Measurements from ENCODE around the gene TAF1A.

The TAF1A gene

GRCh38 chr1:222557148-222557547 is 32.6 kb downstream of the TAF1A start:
- Histone ChIP-seq H3K36me3 (ENCODE audit: insufficient read depth, low read length) (peaks cover 56% of the 10 kb centered on the region), H4K20me1 (ENCODE audit: insufficient read depth, low read length) (no peaks in the 10 kb centered on the region), H3K9ac (ENCODE audit: low read length) (no peak overlapping the region), H3K9me3 (ENCODE audit: low read length) (no peaks in the 10 kb centered on the region), H3K27ac (ENCODE audit: low read depth, low read length, poor library complexity, severe bottlenecking) (no peak overlapping the region), H3K4me2 (ENCODE audit: low read length) (no peak overlapping the region), H3K9me2 (ENCODE audit: low read depth, low read length) (no peaks in the 10 kb centered on the region), H3K4me3 (ENCODE audit: low read depth, low read length, poor library complexity, severe bottlenecking) (no peak overlapping the region), H3F3A (ENCODE audit: insufficient read depth, low read length) (no peaks in the 10 kb centered on the region), H3K4me1 (ENCODE audit: insufficient read depth, low read length, severe bottlenecking) (no peaks in the 10 kb centered on the region), H3K79me2 (ENCODE audit: insufficient read depth, low read length) (no peaks in the 10 kb centered on the region), H2AFZ (ENCODE audit: low read length) (no peak overlapping the region), H3K27me3 (ENCODE audit: insufficient read depth, low read length) (no peaks in the 10 kb centered on the region)
- TF ChIP-seq CTCF (IDR thresholded peaks at IDR 0.05; ENCODE audit: low read length) (no peak), EZH2 (IDR thresholded peaks at IDR 0.05; ENCODE audit: borderline replicate concordance, low read length) (no peak)

- Histone ChIP-seq H3K4me2 (ENCODE audit: low read length) (no peak overlapping the region), H3K27me3 (ENCODE audit: insufficient read depth, low read length) (no peaks in the 10 kb centered on the region), H3K4me1 (ENCODE audit: insufficient read depth, low read length, severe bottlenecking) (no peaks in the 10 kb centered on the region), H3K36me3 (ENCODE audit: insufficient read depth, low read length) (peaks cover 49% of the 10 kb centered on the region), H3K9me3 (ENCODE audit: low read length) (no peaks in the 10 kb centered on the region), H3F3A (ENCODE audit: insufficient read depth, low read length) (no peaks in the 10 kb centered on the region), H3K9ac (ENCODE audit: low read length) (no peak overlapping the region), H4K20me1 (ENCODE audit: insufficient read depth, low read length) (no peaks in the 10 kb centered on the region), H3K79me2 (ENCODE audit: insufficient read depth, low read length) (no peaks in the 10 kb centered on the region), H3K4me3 (ENCODE audit: low read depth, low read length, poor library complexity, severe bottlenecking) (no peak overlapping the region), H3K27ac (ENCODE audit: low read depth, low read length, poor library complexity, severe bottlenecking) (no peak overlapping the region), H3K9me2 (ENCODE audit: low read depth, low read length) (no peaks in the 10 kb centered on the region), H2AFZ (ENCODE audit: low read length) (no peak overlapping the region)
- TF ChIP-seq EZH2 (IDR thresholded peaks at IDR 0.05; ENCODE audit: borderline replicate concordance, low read length) (no peak), CTCF (IDR thresholded peaks at IDR 0.05; ENCODE audit: low read length) (no peak)
Observed at GRCh38 chr1:222555992-222556615, 33.6 kb downstream of the TAF1A start.

GRCh38 chr1:222554177-222554576 is 35.6 kb downstream of the TAF1A start:
- Histone ChIP-seq H3K4me3 (ENCODE audit: low read depth, low read length, poor library complexity, severe bottlenecking) (no peak overlapping the region), H3F3A (ENCODE audit: insufficient read depth, low read length) (no peaks in the 10 kb centered on the region), H3K4me1 (ENCODE audit: insufficient read depth, low read length, severe bottlenecking) (no peaks in the 10 kb centered on the region), H3K9ac (ENCODE audit: low read length) (no peak overlapping the region), H3K9me2 (ENCODE audit: low read depth, low read length) (no peaks in the 10 kb centered on the region), H3K27ac (ENCODE audit: low read depth, low read length, poor library complexity, severe bottlenecking) (no peak overlapping the region), H3K36me3 (ENCODE audit: insufficient read depth, low read length) (peaks cover 32% of the 10 kb centered on the region), H2AFZ (ENCODE audit: low read length) (no peak overlapping the region), H3K79me2 (ENCODE audit: insufficient read depth, low read length) (no peaks in the 10 kb centered on the region), H3K27me3 (ENCODE audit: insufficient read depth, low read length) (no peaks in the 10 kb centered on the region), H3K9me3 (ENCODE audit: low read length) (no peaks in the 10 kb centered on the region), H4K20me1 (ENCODE audit: insufficient read depth, low read length) (no peaks in the 10 kb centered on the region), H3K4me2 (ENCODE audit: low read length) (no peak overlapping the region)
- TF ChIP-seq CTCF (IDR thresholded peaks at IDR 0.05; ENCODE audit: low read length) (no peak), EZH2 (IDR thresholded peaks at IDR 0.05; ENCODE audit: borderline replicate concordance, low read length) (no peak)
